OCI-LY3 (cell line): Measurements from ENCODE around the gene CFAP58.

Experiments
- H2AFZ ChIP-seq: fragments of 200-600, 300-600 bp; shearing (Covaris generic); 2 replicates; pipeline ENCODE4 v1.6.0; 2014; ENCODE audit warnings: antibody characterized with exemption, low read depth, low read length
- H3K27ac ChIP-seq: fragments of 200-600, 300-600 bp; sonication (generic); 2 replicates; pipeline ENCODE4 v1.5.1; 2014; ENCODE audit warnings: mild to moderate bottlenecking, low read length, moderate library complexity, mixed read lengths
- H3K27me3 ChIP-seq: fragments of 200-600, 300-600 bp; sonication (generic); 2 replicates; pipeline ENCODE4 v1.6.1; 2014; ENCODE audit warnings: low read depth, low read length, mixed read lengths
- H3K36me3 ChIP-seq: fragments of 200-600, 300-600 bp; sonication (generic); replicated peaks from 2 replicates; pipeline ENCODE3; 2014; ENCODE audit warnings: low read depth, low read length, mixed read lengths
- H3K4me1 ChIP-seq: fragments of 300-600, 200-600 bp; sonication (generic); 2 replicates; pipeline ENCODE4 v1.6.1; 2014; ENCODE audit warnings: low read length, mixed read lengths
- H3K4me2 ChIP-seq: fragments of 200-600, 300-600 bp; sonication (generic); 2 replicates; pipeline ENCODE4 v1.6.1; 2014; ENCODE audit warnings: low read length, mixed read lengths
- H3K4me3 ChIP-seq: fragments of 300-600, 200-600 bp; sonication (generic); 2 replicates; pipeline ENCODE4 v1.5.1; 2014; ENCODE audit warnings: antibody characterized with exemption, mild to moderate bottlenecking, low read length, moderate library complexity
- H3K79me2 ChIP-seq: fragments of 300-600, 200-600 bp; shearing (Covaris generic); 2 replicates; pipeline ENCODE4 v1.6.1; 2014; ENCODE audit warnings: mild to moderate bottlenecking, low read length, mixed read lengths
- H3K9ac ChIP-seq: fragments of 300-600, 200-600 bp; shearing (Covaris generic); 2 replicates; pipeline ENCODE4 v1.6.0; 2014; ENCODE audit warnings: mild to moderate bottlenecking, low read length, moderate library complexity
- H3K9me3 ChIP-seq: fragments of 200-600, 300-600 bp; shearing (Covaris generic); 2 replicates; pipeline ENCODE4 v1.6.1; 2014; ENCODE audit warnings: low read length, mixed read lengths; ENCODE audit not compliant: insufficient read depth
- H4K20me1 ChIP-seq: fragments of 200-600, 300-600 bp; sonication (generic); 2 replicates; pipeline ENCODE4 v1.6.1; 2016; ENCODE audit warnings: low read length, mixed read lengths; ENCODE audit not compliant: insufficient read depth
- CTCF ChIP-seq: fragments of 200-600, 300-600 bp; sonication (generic); IDR thresholded peaks from 2 replicates; pipeline ENCODE4 v1.5.1; 2014; ENCODE audit warnings: antibody characterized with exemption, low read length, low read depth
- EZH2phosphoT487 ChIP-seq: fragments of 200-600 bp; shearing (Covaris generic); IDR thresholded peaks from 2 replicates; pipeline ENCODE4 v1.6.1; 2018; ENCODE audit warnings: antibody characterized with exemption, mixed run types, low read depth

Gene CFAP58

DNA sequence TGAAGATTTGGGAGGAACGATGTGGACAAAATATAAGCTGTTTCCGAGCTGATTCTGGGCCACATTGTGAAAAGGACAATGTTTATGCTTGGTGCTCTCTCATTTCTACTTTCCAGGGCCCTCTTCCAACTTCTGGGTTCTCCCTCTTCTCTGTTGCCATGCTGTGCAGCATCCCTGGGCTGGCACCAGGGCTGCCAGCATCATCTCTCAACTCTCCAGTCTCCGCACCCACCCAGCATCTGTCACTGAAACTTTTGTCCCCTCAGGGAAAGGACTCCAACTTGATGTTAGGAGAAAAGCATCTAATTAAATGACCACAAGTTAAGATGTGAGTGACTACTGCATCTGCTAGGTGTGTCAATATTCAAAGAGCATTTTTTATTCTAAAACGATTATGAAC is 26.7 kb downstream of the CFAP58 start:
- peaks cover 4% of the 10 kb centered on the region; the same call in 1 of the 2 replicates for H3K4me1 ChIP-seq
- H3K36me3 ChIP-seq: no peaks in the 10 kb centered on the region
- H2AFZ ChIP-seq: no peak overlapping the region
- H4K20me1 ChIP-seq: no peaks in the 10 kb centered on the region
- no peak overlapping the region for H3K4me3 ChIP-seq
- no peak overlapping the region for H3K27ac ChIP-seq
- no peaks in the 10 kb centered on the region for H3K9me3 ChIP-seq
- no peak for TF ChIP-seq CTCF
- TF ChIP-seq EZH2phosphoT487: no peak
- peaks cover 5% of the 10 kb centered on the region; the same call in 1 of the 2 replicates for H3K27me3 ChIP-seq
- H3K79me2 ChIP-seq: no peaks in the 10 kb centered on the region
- no peak overlapping the region for H3K4me2 ChIP-seq
- no peak overlapping the region for H3K9ac ChIP-seq

DNA sequence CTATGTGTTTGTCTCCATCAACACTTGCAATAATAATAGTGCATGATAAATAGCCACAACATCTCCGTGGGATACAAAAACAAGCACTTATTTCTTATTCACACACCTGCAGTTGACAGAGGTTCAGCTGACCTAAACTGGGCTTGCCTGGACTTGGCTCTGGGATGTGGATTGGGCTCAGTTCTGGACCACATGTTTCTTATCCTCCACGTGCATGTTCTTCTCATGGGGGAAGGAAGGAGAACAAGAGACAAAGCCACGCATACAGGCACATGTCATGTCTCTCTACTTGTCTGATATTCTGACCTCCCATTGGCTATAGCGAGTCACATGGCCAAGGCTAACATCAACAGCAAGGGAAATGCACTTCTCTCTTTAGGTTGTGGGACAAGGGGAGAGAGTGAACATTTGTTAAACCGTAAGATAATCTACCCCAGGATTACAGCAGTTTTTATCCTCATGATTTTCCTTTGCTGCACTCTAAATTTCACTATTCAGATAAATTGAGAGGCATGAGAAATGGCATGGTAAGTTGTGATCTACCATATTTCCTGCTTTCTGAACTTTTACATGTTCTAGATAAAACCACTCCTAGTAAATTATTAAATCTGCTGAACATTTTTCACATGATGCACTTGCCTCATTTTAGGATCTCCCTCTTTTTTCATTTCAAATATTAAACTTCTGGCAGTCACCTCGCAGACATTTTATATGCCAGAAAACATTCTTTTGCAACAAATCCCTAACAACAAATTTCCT is 33.7 kb downstream of the CFAP58 start:
- Histone ChIP-seq H3K79me2 (no peaks in the 10 kb centered on the region), H3K27me3 (no peaks in the 10 kb centered on the region), H3K4me3 (no peak overlapping the region), H3K4me2 (no peak overlapping the region), H3K27ac (no peak overlapping the region), H2AFZ (no peak overlapping the region), H3K9ac (no peak overlapping the region), H3K9me3 (no peaks in the 10 kb centered on the region), H3K36me3 (no peaks in the 10 kb centered on the region), H4K20me1 (no peaks in the 10 kb centered on the region), H3K4me1 (no peaks in the 10 kb centered on the region)
- no peak for TF ChIP-seq EZH2phosphoT487
- TF ChIP-seq CTCF: no peak

DNA sequence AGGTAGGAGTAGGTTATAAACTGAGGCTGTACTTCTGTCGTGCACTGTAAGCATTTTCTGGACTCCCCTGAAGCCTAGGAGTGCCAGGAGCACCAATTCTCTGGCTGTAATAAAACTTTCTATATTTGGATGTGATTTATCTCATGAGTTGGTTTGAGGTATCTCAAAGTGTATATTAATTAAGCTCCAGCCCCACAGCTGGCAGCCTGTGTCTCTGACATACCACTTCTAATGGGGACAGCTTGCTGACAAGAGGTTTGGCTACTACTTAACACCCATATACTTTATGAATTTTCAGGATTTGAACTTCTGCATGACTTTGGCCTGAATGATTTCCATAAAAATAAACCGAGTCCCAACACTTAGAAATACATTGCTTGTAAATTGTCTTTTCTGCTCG is 35.2 kb downstream of the CFAP58 start:
- Histone ChIP-seq H3K27me3 (no peaks in the 10 kb centered on the region), H3K79me2 (no peaks in the 10 kb centered on the region), H3K27ac (no peak overlapping the region), H3K4me2 (no peak overlapping the region), H4K20me1 (no peaks in the 10 kb centered on the region), H3K36me3 (no peaks in the 10 kb centered on the region), H3K9me3 (no peaks in the 10 kb centered on the region), H2AFZ (no peak overlapping the region), H3K4me3 (no peak overlapping the region), H3K4me1 (no peaks in the 10 kb centered on the region), H3K9ac (no peak overlapping the region)
- no peak for TF ChIP-seq CTCF
- TF ChIP-seq EZH2phosphoT487: no peak

DNA sequence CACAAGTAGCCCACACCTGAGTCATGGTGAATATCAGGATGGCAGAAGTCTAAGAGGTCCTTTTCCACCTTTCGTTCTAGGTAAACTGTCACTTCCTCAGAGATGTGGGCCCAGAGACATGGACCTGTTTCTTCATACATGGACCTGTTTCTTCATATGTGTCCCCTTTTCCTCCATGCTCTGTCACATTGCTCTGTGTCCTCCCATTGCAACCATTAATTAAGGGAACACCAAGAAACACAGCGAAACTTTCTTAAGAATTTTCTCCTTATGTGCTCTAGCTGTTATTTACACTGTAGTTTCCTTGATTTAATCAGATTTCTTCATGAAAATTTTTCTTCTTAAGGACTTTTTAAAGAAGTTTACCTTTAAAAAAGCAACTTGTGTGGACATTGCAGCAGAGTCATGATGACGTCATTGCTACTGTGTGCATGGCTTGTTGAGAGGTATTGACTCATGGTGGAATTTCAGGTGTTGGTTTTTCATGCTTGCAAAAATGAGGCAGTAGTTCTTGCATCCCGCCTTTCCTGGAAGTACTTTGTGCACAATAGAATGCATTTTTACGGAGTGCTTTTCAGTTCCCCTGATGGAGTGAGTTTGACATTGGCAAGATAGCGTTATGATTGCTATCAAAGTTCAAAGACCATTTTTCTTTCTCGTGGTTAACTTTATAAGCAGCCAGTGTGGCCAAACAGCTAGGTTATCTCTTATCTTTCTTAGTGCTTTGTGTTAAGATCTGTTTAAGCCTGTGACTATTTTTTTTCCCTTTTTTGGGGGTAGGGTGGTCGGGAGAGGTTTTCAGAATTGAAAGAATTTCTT is 37.7 kb downstream of the CFAP58 start:
- Histone ChIP-seq H3K4me1 (no peaks in the 10 kb centered on the region), H3K27ac (no peak overlapping the region), H3K4me3 (no peak overlapping the region), H4K20me1 (no peaks in the 10 kb centered on the region), H3K36me3 (no peaks in the 10 kb centered on the region), H3K4me2 (no peak overlapping the region), H2AFZ (no peak overlapping the region), H3K9ac (no peak overlapping the region), H3K9me3 (no peaks in the 10 kb centered on the region), H3K79me2 (no peaks in the 10 kb centered on the region), H3K27me3 (no peaks in the 10 kb centered on the region)
- no peak for TF ChIP-seq CTCF
- TF ChIP-seq EZH2phosphoT487: no peak
